HepG2 (cell line): ENCODE data around the gene BCKDHB. TPM values are rescaled to one million over a fixed set of nuclear protein-coding genes. Genes with fewer than 3 reads are reported as not detected.

Source experiments
- ATAC-seq: fragments of 200-7000 bp; cut with Tn5 transposase; 3 replicates; pipeline ENCODE4 v1.9.1; 2020; ENCODE audit warnings: mild to moderate bottlenecking, moderate library complexity
- BruUV-seq: library from RNA; stranded (reverse); fragments of 400-500 nt; replicated peaks from 2 replicates; lab custom pipeline; 2021; lab: Mats Ljungman, UMichigan
- CTCF ChIA-PET: fragments of 300-600 bp; formaldehyde crosslinking; extraction: SDS; loops from one replicate; lab custom pipeline; 2021; ENCODE audit warnings: low total read pairs, inconsistent platforms, low intra/inter-chr PET ratio; lab: Yijun Ruan, JAX
- POLR2A ChIA-PET: fragments of 350-600 bp; sonication (Branson Sonifier 250); formaldehyde crosslinking; loops from one replicate; lab custom pipeline; 2020; ENCODE audit warnings: antibody characterized with exemption, inconsistent platforms; lab: Yijun Ruan, JAX
- DNase-seq: peaks from one replicate; pipeline ENCODE4 v3.0.0-alpha.2; 2015; ENCODE audit warnings: low spot score
- FAIRE-seq: peaks from 3 replicates; lab custom pipeline; 2011; peaks lifted over from hg19 to GRCh38; lab: Jason Lieb, UNC
- H2AFZ ChIP-seq: one replicate; pipeline ENCODE4 v1.6.1; 2011; ENCODE audit warnings: low read length, inconsistent platforms
- H3K27ac ChIP-seq: fragments of 300-600 bp; 3 replicates; pipeline ENCODE4 v1.8.0; 2011; ENCODE audit warnings: mixed run types, mild to moderate bottlenecking, mixed read lengths, low read length, inconsistent platforms; ENCODE audit not compliant: insufficient read depth; ENCODE audit errors: extremely low read length
- H3K27me3 ChIP-seq, 2 experiments: fragments of 200-600 bp in 1 of 2; 2 replicates in 1 of 2; 3 replicates in 1 of 2; pipeline versions ENCODE4 v1.6.0 to v1.8.0; 2011; ENCODE audit warnings: low read length in 2 of 2, mild to moderate bottlenecking in 2 of 2, moderate library complexity in 2 of 2, inconsistent platforms in 1 of 2; ENCODE audit not compliant: insufficient read depth in 2 of 2, control insufficient read depth in 1 of 2
- H3K36me3 ChIP-seq, 2 experiments: fragments of 200-600 bp in 1 of 2; replicated peaks in 1 of 2; 2 replicates in 1 of 2; 3 replicates in 1 of 2; pipeline versions ENCODE4 v1.5.1 to v1.8.0; 2011; ENCODE audit warnings: low read length in 2 of 2, inconsistent platforms in 1 of 2; ENCODE audit not compliant: insufficient read depth in 2 of 2, control insufficient read depth in 1 of 2
- H3K4me1 ChIP-seq: 2 replicates; pipeline ENCODE4 v1.5.1; 2012; ENCODE audit warnings: low read length, inconsistent platforms; ENCODE audit not compliant: insufficient read depth
- H3K4me2 ChIP-seq: 2 replicates; pipeline ENCODE4 v1.6.0; 2011; ENCODE audit warnings: low read depth, low read length, inconsistent platforms
- H3K4me3 ChIP-seq, 3 experiments: fragments of 200-600 bp in 1 of 3; sonication (generic), shearing (Covaris generic) in 1 of 3; replicated peaks in 1 of 3; 2 replicates each; pipeline ENCODE4 v1.5.1; 2011 to 2016; ENCODE audit warnings: low read length in 3 of 3, inconsistent platforms in 2 of 3, low read depth in 2 of 3, mild to moderate bottlenecking in 2 of 3, control low read depth in 1 of 3, mixed read lengths in 1 of 3; ENCODE audit not compliant: insufficient read depth in 1 of 3
- H3K79me2 ChIP-seq: one replicate; pipeline ENCODE4 v1.6.1; 2011; ENCODE audit warnings: low read length, inconsistent platforms; ENCODE audit not compliant: insufficient read depth
- H3K9ac ChIP-seq: 2 replicates; pipeline ENCODE4 v1.6.0; 2011; ENCODE audit warnings: mild to moderate bottlenecking, low read depth, low read length, inconsistent platforms; ENCODE audit not compliant: insufficient read depth
- H3K9me3 ChIP-seq: 2 replicates; pipeline ENCODE4 v1.5.1; 2012; ENCODE audit warnings: mild to moderate bottlenecking, low read length
- H4K20me1 ChIP-seq: 2 replicates; pipeline ENCODE4 v1.6.0; 2011; ENCODE audit warnings: inconsistent platforms, mild to moderate bottlenecking, low read length, moderate library complexity; ENCODE audit not compliant: insufficient read depth
- KAT8 ChIP-seq: IDR thresholded peaks from 2 replicates; pipeline ENCODE4 v1.6.1; 2016; ENCODE audit warnings: missing genetic modification reagents, missing compliant biosample characterization
- MXD4 ChIP-seq: IDR thresholded peaks from 2 replicates; pipeline ENCODE4 v1.6.1; 2016; ENCODE audit warnings: mild to moderate bottlenecking, missing biosample characterization, missing genetic modification reagents
- RBAK ChIP-seq: sonication (generic); formaldehyde crosslinking; IDR thresholded peaks from 2 replicates; pipeline ENCODE4 v1.5.1; 2020; ENCODE audit warnings: mild to moderate bottlenecking, missing genetic modification reagents
- RNF219 ChIP-seq: sonication (generic); formaldehyde crosslinking; IDR thresholded peaks from 2 replicates; pipeline ENCODE4 v1.5.0; 2020; ENCODE audit warnings: mild to moderate bottlenecking, missing genetic modification reagents
- SMAD3 ChIP-seq: sonication (generic); formaldehyde crosslinking; IDR thresholded peaks from 2 replicates; pipeline ENCODE4 v1.4.0; 2020; ENCODE audit warnings: missing genetic modification reagents
- SOX5 ChIP-seq: IDR thresholded peaks from 2 replicates; pipeline ENCODE4 v1.6.1; 2016; ENCODE audit warnings: borderline replicate concordance
- SOX6 ChIP-seq, 2 experiments: fragments of 450-650 bp in 1 of 2; sonication (generic) in 1 of 2; formaldehyde crosslinking in 1 of 2; IDR thresholded peaks; 2 replicates each; pipeline versions ENCODE4 v1.4.0 to v1.6.1; 2017 to 2020; ENCODE audit warnings: antibody characterized with exemption in 1 of 2, mild to moderate bottlenecking in 1 of 2, missing genetic modification reagents in 1 of 2
- ZBTB38 ChIP-seq: sonication (generic); formaldehyde crosslinking; IDR thresholded peaks from 2 replicates; pipeline ENCODE4 v1.5.1; 2020; ENCODE audit warnings: mild to moderate bottlenecking, missing genetic modification reagents
- ZNF20 ChIP-seq: sonication (generic); formaldehyde crosslinking; IDR thresholded peaks from 2 replicates; pipeline ENCODE4 v1.4.0; 2020; ENCODE audit warnings: mild to moderate bottlenecking, moderate library complexity, missing genetic modification reagents
- ZNF646 ChIP-seq: sonication (generic); formaldehyde crosslinking; IDR thresholded peaks from 2 replicates; pipeline ENCODE4 v1.9.0; 2021; ENCODE audit warnings: mild to moderate bottlenecking, missing genetic modification reagents
- WGBS: methylation state at CpG from one replicate; pipeline ENCODE4 v1.1.6; 2017; ENCODE audit warnings: low lambda C conversion rate; 5-methylcytosine and 5-hydroxymethylcytosine counted together
- in situ Hi-C: cut with HindIII; loops from 2 replicates; pipeline ENCODE4 v1.10.0; 2017; ENCODE audit warnings: low pct_unique_long_range_greater_than_20kb; ENCODE audit not compliant: extremely low pct_ligation_motif_present
- intact Hi-C: fragments of 100-400 bp; cut with micrococcal nuclease; formaldehyde crosslinking; loops from one replicate; pipeline ENCODE4 v1.10.0; 2022; ENCODE audit not compliant: unreplicated experiment
- polyA plus RNA-seq, 8 experiments: library from polyadenylated mRNA; depleted of rRNA in 3 of 8; stranded (reverse) in 7 of 8; unstranded in 1 of 8; fragments of >200 nt; fragmentation: Illumina TruSeq in 4 of 8; extraction: Trizol in 4 of 8; gene quantifications; 2 replicates each; pipeline versions ENCODE4 v1.2.1 to v1.2.3, GENCODE V29; 2011 to 2016; ENCODE audit warnings: low read depth in 4 of 8, missing spikeins in 1 of 8, mixed read lengths in 1 of 8; ENCODE audit not compliant: insufficient read depth in 1 of 8
- total RNA-seq, 5 experiments: library from RNA; depleted of rRNA; stranded (reverse); fragments of >200 nt; fragmentation: Illumina TruSeq; extraction: Trizol; gene quantifications; 2 replicates each; pipeline ENCODE4 v1.2.3, GENCODE V29; 2016; ENCODE audit warnings: low read depth in 1 of 5

BCKDHB gene
- total and polyA plus RNA-seq, 2 of the 13 experiments (the other 11 are each of a cell fraction or from before 2014, with no cell fraction given): 10.8 to 13.6 TPM

GRCh38 chr6:80282913-80283554 lies 176.6 kb downstream of the BCKDHB start:
- intact Hi-C loops (no loop called here), in situ Hi-C loops (no loop called here)
- 96% methylated on average over 2 of the region's 2 CpGs for WGBS

GRCh38 chr6:80287112-80287511 lies 180.6 kb downstream of the BCKDHB start:
- FAIRE-seq (no peak), ATAC-seq (no peak), DNase-seq (no peak)
- BruUV-seq: no TSS peak
- no peaks in the 10 kb centered on the region; the same call in 1 of the 2 replicates for H3K9me3 ChIP-seq
- intact Hi-C loops: no loop called here
- POLR2A ChIA-PET: no interaction called here
- no peaks in the 10 kb centered on the region for H3K27me3 ChIP-seq
- no peaks in the 10 kb centered on the region for H3K4me1 ChIP-seq
- no peak overlapping the region for H3K9ac ChIP-seq
- no peaks in the 10 kb centered on the region for H4K20me1 ChIP-seq
- no peak overlapping the region for H3K4me3 ChIP-seq
- H3K79me2 ChIP-seq: no peaks in the 10 kb centered on the region
- no peaks in the 10 kb centered on the region; a peak in 1 of 5 replicates for H3K36me3 ChIP-seq
- H3K27ac ChIP-seq: no peak overlapping the region
- no peak overlapping the region for H3K4me2 ChIP-seq
- in situ Hi-C loops: no loop called here
- no peak overlapping the region for H2AFZ ChIP-seq
- CTCF ChIA-PET: no interaction called here
- TF ChIP-seq KAT8 (no peak), RNF219 (CRISPR knock-in tag) (no peak), ZNF646 (CRISPR knock-in tag) (no peak), RBAK (CRISPR knock-in tag) (no peak), ZBTB38 (CRISPR knock-in tag) (no peak), MXD4 (no peak)

More at GRCh38 chr6:80282913-80283554, 176.6 kb downstream of the BCKDHB start:
- no TSS peak for BruUV-seq
- no peaks in the 10 kb centered on the region for H3K79me2 ChIP-seq
- FAIRE-seq: no peak
- H3K4me1 ChIP-seq: no peaks in the 10 kb centered on the region
- no peaks in the 10 kb centered on the region for H3K9me3 ChIP-seq
- no peaks in the 10 kb centered on the region for H4K20me1 ChIP-seq
- ChIA-PET CTCF (no interaction called here), POLR2A (no interaction called here)
- no peak overlapping the region for H3K4me3 ChIP-seq
- TF ChIP-seq ZNF20 (no peak), SOX6 (IDR thresholded peaks at IDR 0.05) (no peak), SOX6 (CRISPR knock-in tag; IDR thresholded peaks at IDR 0.05) (no peak), SOX5 (CRISPR knock-in tag) (no peak), SMAD3 (CRISPR knock-in tag) (no peak)
- H2AFZ ChIP-seq: no peak overlapping the region
- H3K9ac ChIP-seq: no peak overlapping the region
- H3K4me2 ChIP-seq: no peak overlapping the region
- no peaks in the 10 kb centered on the region for H3K27me3 ChIP-seq
- no peak overlapping the region for H3K27ac ChIP-seq
- DNase-seq: no peak
- no peaks in the 10 kb centered on the region for H3K36me3 ChIP-seq
- no peak for ATAC-seq
